NT2/D1 (cell line): ENCODE measurements around the gene DCN.

Source experiments
- DNase-seq: peaks from one replicate; pipeline ENCODE4 v3.0.0-alpha.2; 2011; ENCODE audit warnings: low read depth, low spot score
- H3K27me3 ChIP-seq: 2 replicates; pipeline ENCODE4 v1.6.0; 2011; ENCODE audit warnings: mild to moderate bottlenecking; ENCODE audit not compliant: insufficient read length, insufficient read depth
- H3K36me3 ChIP-seq: 2 replicates; pipeline ENCODE4 v1.6.1; 2011; ENCODE audit warnings: mild to moderate bottlenecking, low read length, mixed read lengths; ENCODE audit not compliant: insufficient read depth, insufficient read length
- H3K4me1 ChIP-seq: 2 replicates; pipeline ENCODE4 v1.5.1; 2011; ENCODE audit not compliant: insufficient read depth, insufficient read length
- H3K4me3 ChIP-seq: 2 replicates; pipeline ENCODE4 v1.5.1; 2011; ENCODE audit warnings: low read depth; ENCODE audit not compliant: insufficient read length
- H3K9ac ChIP-seq: 2 replicates; pipeline ENCODE4 v1.6.0; 2011; ENCODE audit warnings: low read depth; ENCODE audit not compliant: insufficient read length
- H3K9me3 ChIP-seq: 2 replicates; pipeline ENCODE4 v1.5.1; 2011; ENCODE audit warnings: mild to moderate bottlenecking, low read length; ENCODE audit not compliant: insufficient read depth
- SUZ12 ChIP-seq: IDR thresholded peaks from 2 replicates; pipeline ENCODE4 v1.6.1; 2011; ENCODE audit not compliant: insufficient read length, insufficient read depth; ENCODE audit errors: extremely low read depth
- YY1 ChIP-seq: IDR thresholded peaks from 2 replicates; pipeline ENCODE4 v1.6.1; 2011; ENCODE audit not compliant: insufficient read length, insufficient read depth
- ZNF274 ChIP-seq: IDR thresholded peaks from 2 replicates; pipeline ENCODE4 v1.6.1; 2011; ENCODE audit warnings: mild to moderate bottlenecking, low read depth, low read length

Gene DCN

GRCh38 chr12:91188778-91189177, 6.2 kb upstream of the DCN start:
- no peak overlapping the region for H3K9ac ChIP-seq
- no peaks in the 10 kb centered on the region for H3K4me1 ChIP-seq
- TF ChIP-seq SUZ12 (no peak), ZNF274 (no peak), YY1 (no peak)
- DNase-seq: no peak
- H3K27me3 ChIP-seq: no peaks in the 10 kb centered on the region
- H3K4me3 ChIP-seq: no peak overlapping the region
- H3K9me3 ChIP-seq: no peaks in the 10 kb centered on the region
- no peaks in the 10 kb centered on the region for H3K36me3 ChIP-seq

- H3K9ac ChIP-seq: no peak overlapping the region
- H3K36me3 ChIP-seq: no peaks in the 10 kb centered on the region
- no peak for DNase-seq
- H3K9me3 ChIP-seq: no peaks in the 10 kb centered on the region
- no peak overlapping the region for H3K4me3 ChIP-seq
- TF ChIP-seq SUZ12: no peak
- TF ChIP-seq ZNF274: no peak
- no peak for TF ChIP-seq YY1
- H3K27me3 ChIP-seq: no peaks in the 10 kb centered on the region
- no peaks in the 10 kb centered on the region for H3K4me1 ChIP-seq
Observed at GRCh38 chr12:91186156-91186555, 3.5 kb upstream of the DCN start.

- no peak for DNase-seq
- Histone ChIP-seq H3K27me3 (no peaks in the 10 kb centered on the region), H3K36me3 (no peaks in the 10 kb centered on the region), H3K4me1 (no peaks in the 10 kb centered on the region), H3K4me3 (no peak overlapping the region), H3K9me3 (no peaks in the 10 kb centered on the region), H3K9ac (no peak overlapping the region)
- no peak for TF ChIP-seq SUZ12
- TF ChIP-seq ZNF274: no peak
- no peak for TF ChIP-seq YY1
Observed at GRCh38 chr12:91185421-91185820, 2.8 kb upstream of the DCN start.

GRCh38 chr12:91183551-91183950, 934 bp upstream of the DCN start:
- no peak for DNase-seq
- Histone ChIP-seq H3K9me3 (no peaks in the 10 kb centered on the region), H3K27me3 (no peaks in the 10 kb centered on the region), H3K9ac (no peak overlapping the region), H3K4me1 (no peaks in the 10 kb centered on the region), H3K4me3 (no peak overlapping the region), H3K36me3 (no peaks in the 10 kb centered on the region)
- TF ChIP-seq ZNF274: no peak
- TF ChIP-seq SUZ12: no peak
- TF ChIP-seq YY1: no peak

- H3K9ac ChIP-seq: no peak overlapping the region
- no peaks in the 10 kb centered on the region for H3K4me1 ChIP-seq
- no peaks in the 10 kb centered on the region for H3K36me3 ChIP-seq
- H3K9me3 ChIP-seq: no peaks in the 10 kb centered on the region
- DNase-seq: no peak
- H3K27me3 ChIP-seq: no peaks in the 10 kb centered on the region
- H3K4me3 ChIP-seq: no peak overlapping the region
- TF ChIP-seq YY1 (no peak), ZNF274 (no peak), SUZ12 (no peak)
Observed at GRCh38 chr12:91180582-91181395, 1.8 kb downstream of the DCN start.

GRCh38 chr12:91179966-91180561, 2.6 kb downstream of the DCN start:
- no peaks in the 10 kb centered on the region for H3K4me1 ChIP-seq
- TF ChIP-seq SUZ12: no peak
- TF ChIP-seq ZNF274: no peak
- no peak for TF ChIP-seq YY1
- H3K27me3 ChIP-seq: no peaks in the 10 kb centered on the region
- DNase-seq: no peak
- H3K9me3 ChIP-seq: no peaks in the 10 kb centered on the region
- H3K9ac ChIP-seq: no peak overlapping the region
- H3K4me3 ChIP-seq: no peak overlapping the region
- H3K36me3 ChIP-seq: no peaks in the 10 kb centered on the region

GRCh38 chr12:91179315-91179714, 3.3 kb downstream of the DCN start:
- H3K4me3 ChIP-seq: no peak overlapping the region
- DNase-seq: no peak

More at GRCh38 chr12:91179315-91179714, 3.3 kb downstream of the DCN start:
- Histone ChIP-seq H3K9me3 (no peaks in the 10 kb centered on the region), H3K4me1 (no peaks in the 10 kb centered on the region), H3K27me3 (no peaks in the 10 kb centered on the region), H3K9ac (no peak overlapping the region), H3K36me3 (no peaks in the 10 kb centered on the region)
- TF ChIP-seq SUZ12 (no peak), YY1 (no peak), ZNF274 (no peak)
